DOHH2 (cell line): Measurements from ENCODE around the gene NEDD4L.

Experiments used
- H3F3A ChIP-seq: fragments of 200-600 bp; sonication (generic), shearing (Covaris generic); 2 replicates; pipeline ENCODE4 v1.6.0; 2016; ENCODE audit warnings: antibody characterized with exemption, mild to moderate bottlenecking; ENCODE audit not compliant: control insufficient read depth, insufficient read depth
- H3K27ac ChIP-seq: fragments of 200-600 bp; sonication (generic); 2 replicates; pipeline ENCODE4 v1.5.1; 2014; ENCODE audit warnings: low read depth, mild to moderate bottlenecking, low read length, moderate library complexity
- H3K27me3 ChIP-seq: fragments of 200-600 bp; sonication (generic); 2 replicates; pipeline ENCODE4 v1.6.1; 2014; ENCODE audit warnings: mild to moderate bottlenecking, low read length, mixed read lengths; ENCODE audit not compliant: control insufficient read depth
- H3K36me3 ChIP-seq: fragments of 200-600 bp; sonication (generic); 2 replicates; pipeline ENCODE4 v1.6.1; 2014; ENCODE audit warnings: mild to moderate bottlenecking, low read length, moderate library complexity, mixed read lengths; ENCODE audit not compliant: control insufficient read depth
- H3K4me1 ChIP-seq: fragments of 200-600 bp; sonication (generic); 2 replicates; pipeline ENCODE4 v1.6.1; 2014; ENCODE audit warnings: mild to moderate bottlenecking, low read length, mixed read lengths; ENCODE audit not compliant: control insufficient read depth
- H3K4me2 ChIP-seq: fragments of 200-600 bp; sonication (generic); 2 replicates; pipeline ENCODE4 v1.6.0; 2014; ENCODE audit warnings: mild to moderate bottlenecking, low read length, moderate library complexity
- H3K4me3 ChIP-seq: fragments of 200-600 bp; sonication (generic); 2 replicates; pipeline ENCODE4 v1.5.1; 2014; ENCODE audit warnings: mild to moderate bottlenecking, low read length, mixed read lengths
- H3K79me2 ChIP-seq: fragments of 200-600 bp; sonication (generic); 2 replicates; pipeline ENCODE4 v1.6.1; 2014; ENCODE audit warnings: mild to moderate bottlenecking, low read length, mixed read lengths; ENCODE audit not compliant: control insufficient read depth
- H3K9me2 ChIP-seq: fragments of 200-600 bp; sonication (generic); replicated peaks from 2 replicates; pipeline ENCODE4 v1.6.1; 2014; ENCODE audit warnings: mild to moderate bottlenecking, low read length, mixed read lengths; ENCODE audit not compliant: control insufficient read depth
- H3K9me3 ChIP-seq: fragments of 200-600 bp; sonication (generic); 2 replicates; pipeline ENCODE4 v1.6.1; 2014; ENCODE audit warnings: antibody characterized with exemption, low read length, mixed read lengths; ENCODE audit not compliant: control insufficient read depth, insufficient read depth
- H4K20me1 ChIP-seq: fragments of 200-600 bp; sonication (generic); 2 replicates; pipeline ENCODE4 v1.6.0; 2014; ENCODE audit warnings: low read depth, mild to moderate bottlenecking, antibody characterized with exemption, low read length, moderate library complexity; ENCODE audit not compliant: control insufficient read depth, insufficient read depth
- EZH2phosphoT487 ChIP-seq: fragments of 200-600 bp; sonication (generic); IDR thresholded peaks from 2 replicates; pipeline ENCODE4 v1.6.1; 2017; ENCODE audit warnings: borderline replicate concordance, mild to moderate bottlenecking, antibody characterized with exemption, low read length, moderate library complexity, mixed read lengths
- TF ChIP-seq, protein P1 (sequence below): fragments of 200-600 bp; sonication (generic); IDR thresholded peaks from one replicate; pipeline ENCODE4 v1.5.1; 2014; ENCODE audit warnings: antibody characterized with exemption, mild to moderate bottlenecking, low read depth, low read length; ENCODE audit not compliant: poor library complexity, severe bottlenecking

The NEDD4L gene

DNA sequence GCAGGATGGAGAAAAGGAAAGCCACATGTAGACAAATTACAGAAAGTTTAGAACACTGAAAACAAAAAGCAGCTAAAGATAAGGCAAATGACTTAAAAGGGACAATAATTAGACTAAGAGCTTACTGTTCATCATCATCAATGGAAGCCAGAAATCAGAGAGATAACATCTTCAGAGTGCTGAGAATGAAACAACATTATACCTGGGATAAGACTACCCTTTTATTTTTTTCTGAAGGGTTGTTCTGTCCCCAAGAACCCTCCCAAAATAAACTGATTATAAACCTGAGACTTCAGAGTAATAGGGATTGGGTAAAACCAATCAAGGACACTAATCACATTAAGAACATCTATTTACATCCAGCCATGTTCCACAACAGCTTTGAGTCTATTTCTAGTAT, 6.9 kb upstream of the NEDD4L start:
- Histone ChIP-seq H3K27ac (no peak overlapping the region), H3K4me1 (peaks cover 50% of the 10 kb centered on the region), H3K4me3 (no peak overlapping the region), H3K27me3 (no peaks in the 10 kb centered on the region), H4K20me1 (no peaks in the 10 kb centered on the region), H3K4me2 (no peak overlapping the region), H3K9me2 (no peaks in the 10 kb centered on the region), H3F3A (no peaks in the 10 kb centered on the region), H3K36me3 (no peaks in the 10 kb centered on the region), H3K79me2 (no peaks in the 10 kb centered on the region), H3K9me3 (no peaks in the 10 kb centered on the region)
- TF ChIP-seq, protein P1, sequence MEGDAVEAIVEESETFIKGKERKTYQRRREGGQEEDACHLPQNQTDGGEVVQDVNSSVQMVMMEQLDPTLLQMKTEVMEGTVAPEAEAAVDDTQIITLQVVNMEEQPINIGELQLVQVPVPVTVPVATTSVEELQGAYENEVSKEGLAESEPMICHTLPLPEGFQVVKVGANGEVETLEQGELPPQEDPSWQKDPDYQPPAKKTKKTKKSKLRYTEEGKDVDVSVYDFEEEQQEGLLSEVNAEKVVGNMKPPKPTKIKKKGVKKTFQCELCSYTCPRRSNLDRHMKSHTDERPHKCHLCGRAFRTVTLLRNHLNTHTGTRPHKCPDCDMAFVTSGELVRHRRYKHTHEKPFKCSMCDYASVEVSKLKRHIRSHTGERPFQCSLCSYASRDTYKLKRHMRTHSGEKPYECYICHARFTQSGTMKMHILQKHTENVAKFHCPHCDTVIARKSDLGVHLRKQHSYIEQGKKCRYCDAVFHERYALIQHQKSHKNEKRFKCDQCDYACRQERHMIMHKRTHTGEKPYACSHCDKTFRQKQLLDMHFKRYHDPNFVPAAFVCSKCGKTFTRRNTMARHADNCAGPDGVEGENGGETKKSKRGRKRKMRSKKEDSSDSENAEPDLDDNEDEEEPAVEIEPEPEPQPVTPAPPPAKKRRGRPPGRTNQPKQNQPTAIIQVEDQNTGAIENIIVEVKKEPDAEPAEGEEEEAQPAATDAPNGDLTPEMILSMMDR = no peak
- TF ChIP-seq EZH2phosphoT487 = no peak

DNA sequence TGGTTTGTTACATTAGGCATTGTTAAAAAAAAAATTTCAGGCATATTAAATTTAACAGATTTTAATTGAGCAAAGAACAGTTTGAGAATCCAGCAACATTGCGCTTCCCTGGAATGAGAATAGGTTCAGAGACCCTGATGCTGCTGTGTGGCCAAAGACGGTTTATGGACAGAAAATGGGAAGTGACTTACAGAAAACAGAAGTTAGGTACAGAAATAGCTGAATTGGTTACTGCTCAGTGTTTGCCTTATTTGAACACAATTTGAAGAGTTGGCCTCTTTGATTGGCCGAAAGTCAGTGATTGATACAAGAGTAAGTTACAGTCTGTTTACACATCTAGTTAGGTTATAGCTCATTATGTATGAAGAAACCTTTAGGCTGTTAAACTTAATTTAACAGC, 6.0 kb upstream of the NEDD4L start:
- Histone ChIP-seq H3K36me3 (no peaks in the 10 kb centered on the region), H3K4me1 (peaks cover 59% of the 10 kb centered on the region), H3F3A (peaks cover 4% of the 10 kb centered on the region; the same call in 1 of the 2 replicates), H3K4me3 (peak overlapping the region; percentile 42), H3K79me2 (no peaks in the 10 kb centered on the region), H4K20me1 (no peaks in the 10 kb centered on the region), H3K9me3 (no peaks in the 10 kb centered on the region), H3K9me2 (no peaks in the 10 kb centered on the region), H3K4me2 (peak overlapping the region; percentile 65), H3K27me3 (no peaks in the 10 kb centered on the region), H3K27ac (peak overlapping the region; percentile 68)
- TF ChIP-seq, protein P1 = no peak
- no peak for TF ChIP-seq EZH2phosphoT487

DNA sequence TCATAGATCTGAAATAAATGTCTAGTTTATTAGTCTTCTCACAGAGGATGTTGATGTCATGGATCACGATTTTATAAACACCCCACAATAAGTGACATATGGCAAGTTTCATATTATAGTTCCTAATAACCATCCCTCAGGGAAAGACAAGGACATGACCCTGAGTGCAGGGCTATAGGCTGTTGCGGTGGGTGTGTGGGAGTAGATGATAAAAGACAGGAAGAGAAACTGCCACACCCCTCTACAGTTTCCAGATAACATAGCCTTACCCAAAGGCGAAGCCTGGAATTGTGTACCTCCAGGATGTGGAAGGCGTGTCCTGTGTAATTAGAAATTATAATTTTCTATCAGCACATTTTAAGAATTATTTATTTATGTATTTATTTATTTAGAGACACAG, 2.4 kb upstream of the NEDD4L start:
- Histone ChIP-seq H3K27ac (peak overlapping the region; percentile 7; the same call in 1 of the 2 replicates), H3K4me1 (peaks cover 68% of the 10 kb centered on the region), H3K9me2 (no peaks in the 10 kb centered on the region), H3F3A (peaks cover 13% of the 10 kb centered on the region), H4K20me1 (peaks cover 10% of the 10 kb centered on the region; the same call in 1 of the 2 replicates), H3K36me3 (0 out of 2 replicates have a peak, but pooled peaks cover 2% of the 10 kb centered on the region), H3K27me3 (0 out of 2 replicates have a peak, but pooled peaks cover 3% of the 10 kb centered on the region), H3K4me3 (no peak overlapping the region), H3K4me2 (no peak overlapping the region), H3K79me2 (peaks cover 23% of the 10 kb centered on the region), H3K9me3 (no peaks in the 10 kb centered on the region)
- TF ChIP-seq, protein P1 = no peak
- TF ChIP-seq EZH2phosphoT487 = no peak
